Fibroblast of mammary gland (primary cell): ENCODE results near the gene LDB2.

Experiments
- DNase-seq: peaks from one replicate; pipeline ENCODE4 v3.0.0-alpha.2; 2010; ENCODE audit warnings: low read depth
- H3K4me3 ChIP-seq: 2 replicates; pipeline ENCODE4 v1.5.1; 2011; ENCODE audit warnings: low read depth, mild to moderate bottlenecking, low read length, moderate library complexity; ENCODE audit not compliant: control insufficient read depth
- TF ChIP-seq, protein P1 (sequence below): conservative IDR thresholded peaks from 2 replicates; pipeline ENCODE4 v1.5.1; 2011; ENCODE audit warnings: low read depth, low read length, inconsistent platforms; ENCODE audit not compliant: control insufficient read depth, insufficient read depth

LDB2 gene

GRCh38 chr4:16692961-16693506 is 205.4 kb downstream of the LDB2 start:
- no peak overlapping the region for H3K4me3 ChIP-seq
- TF ChIP-seq, protein P1, sequence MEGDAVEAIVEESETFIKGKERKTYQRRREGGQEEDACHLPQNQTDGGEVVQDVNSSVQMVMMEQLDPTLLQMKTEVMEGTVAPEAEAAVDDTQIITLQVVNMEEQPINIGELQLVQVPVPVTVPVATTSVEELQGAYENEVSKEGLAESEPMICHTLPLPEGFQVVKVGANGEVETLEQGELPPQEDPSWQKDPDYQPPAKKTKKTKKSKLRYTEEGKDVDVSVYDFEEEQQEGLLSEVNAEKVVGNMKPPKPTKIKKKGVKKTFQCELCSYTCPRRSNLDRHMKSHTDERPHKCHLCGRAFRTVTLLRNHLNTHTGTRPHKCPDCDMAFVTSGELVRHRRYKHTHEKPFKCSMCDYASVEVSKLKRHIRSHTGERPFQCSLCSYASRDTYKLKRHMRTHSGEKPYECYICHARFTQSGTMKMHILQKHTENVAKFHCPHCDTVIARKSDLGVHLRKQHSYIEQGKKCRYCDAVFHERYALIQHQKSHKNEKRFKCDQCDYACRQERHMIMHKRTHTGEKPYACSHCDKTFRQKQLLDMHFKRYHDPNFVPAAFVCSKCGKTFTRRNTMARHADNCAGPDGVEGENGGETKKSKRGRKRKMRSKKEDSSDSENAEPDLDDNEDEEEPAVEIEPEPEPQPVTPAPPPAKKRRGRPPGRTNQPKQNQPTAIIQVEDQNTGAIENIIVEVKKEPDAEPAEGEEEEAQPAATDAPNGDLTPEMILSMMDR, result no peak
- peak; percentile 62 for DNase-seq

DNA sequence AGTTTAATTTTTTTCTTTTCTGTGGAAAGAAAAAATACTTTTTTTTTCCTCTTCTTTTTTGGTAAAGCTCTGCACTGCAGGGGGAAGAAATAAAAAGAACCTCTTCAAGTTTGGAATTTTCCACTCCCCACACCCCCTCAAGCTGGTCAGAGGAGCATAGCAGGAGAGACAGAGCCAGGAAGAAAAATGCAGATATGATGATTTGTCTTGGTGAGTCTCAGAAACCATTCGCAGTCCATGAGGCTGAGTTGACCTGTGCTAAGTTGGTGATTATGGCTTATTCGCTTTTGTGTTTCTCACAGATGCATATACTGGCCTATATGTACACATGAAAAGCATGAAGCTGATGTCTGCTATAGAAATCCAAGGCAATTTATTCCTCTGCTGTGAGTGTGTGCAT is 205.9 kb downstream of the LDB2 start:
- no peak overlapping the region for H3K4me3 ChIP-seq
- no peak for DNase-seq
- TF ChIP-seq, protein P1, result no peak

DNA sequence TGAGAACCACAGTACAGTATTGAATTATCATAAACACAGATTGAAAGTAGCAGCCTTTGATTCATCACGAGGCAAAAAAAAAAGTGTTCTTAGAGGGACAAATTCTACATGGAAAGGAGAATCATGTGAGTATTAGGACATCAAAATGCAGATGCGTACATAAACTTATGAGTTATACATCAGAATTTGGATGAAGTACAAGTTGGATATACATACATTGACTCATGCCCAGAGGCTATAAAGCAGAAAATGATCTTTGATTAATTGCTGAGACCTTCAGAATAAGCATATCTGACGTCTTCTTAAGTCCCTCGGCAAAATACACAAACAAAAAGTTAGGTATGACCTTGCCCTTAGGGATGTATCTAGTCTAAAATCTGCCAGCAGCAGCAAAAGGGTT is 206.4 kb downstream of the LDB2 start:
- DNase-seq, result peak; percentile 84
- TF ChIP-seq, protein P1, result no peak

GRCh38 chr4:16691450-16691849 is 207.0 kb downstream of the LDB2 start:
- H3K4me3 ChIP-seq, result no peak overlapping the region
- no peak for DNase-seq
- TF ChIP-seq, protein P1, result no peak

More for the DNA sequence above, 206.4 kb downstream of the LDB2 start:
- no peak overlapping the region for H3K4me3 ChIP-seq

DNA sequence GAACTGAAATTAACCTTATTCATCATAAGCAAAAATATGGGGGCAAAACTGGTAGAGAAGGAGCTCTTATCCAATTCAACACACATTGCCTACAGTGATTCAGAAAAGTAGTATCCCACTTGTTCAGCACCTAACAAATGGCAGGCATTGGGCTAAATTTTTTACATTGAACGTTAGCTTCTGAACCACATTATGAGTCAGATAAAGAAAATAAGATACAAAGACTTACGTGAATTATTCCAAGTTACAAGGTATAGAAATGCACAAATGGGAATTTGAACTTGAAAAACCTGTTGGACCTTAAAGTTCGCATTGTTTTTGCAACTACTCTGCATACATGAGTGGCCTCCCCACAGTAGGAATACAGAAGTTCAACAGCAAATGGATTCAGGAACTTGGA is 210.6 kb downstream of the LDB2 start:
- H3K4me3 ChIP-seq, result no peak overlapping the region
- TF ChIP-seq, protein P1, result no peak
- DNase-seq, result peak; percentile 34

DNA sequence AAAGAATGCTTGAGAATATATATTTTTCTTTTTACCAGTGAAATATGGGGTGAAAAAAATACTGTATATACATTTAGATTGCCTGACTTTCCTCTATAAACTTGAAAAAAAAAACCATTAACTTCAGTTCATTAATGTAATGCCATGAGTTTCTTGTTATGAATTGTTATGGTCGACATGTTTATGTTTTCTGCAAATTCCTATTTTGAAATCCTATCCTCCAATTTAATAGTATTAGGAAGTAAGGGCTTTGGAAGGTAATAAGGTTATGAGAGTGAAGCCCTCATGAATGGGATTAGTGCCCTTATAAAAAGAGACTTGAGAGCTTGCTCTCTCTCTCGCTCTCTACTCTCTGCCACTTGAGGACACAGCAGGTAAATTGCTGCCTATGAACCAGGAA is 211.4 kb downstream of the LDB2 start:
- no peak overlapping the region for H3K4me3 ChIP-seq
- TF ChIP-seq, protein P1, result no peak
- no peak for DNase-seq

- TF ChIP-seq, protein P1, result no peak
- DNase-seq, result peak; percentile 89
- no peak overlapping the region for H3K4me3 ChIP-seq
Measured at GRCh38 chr4:16686195-16686594, 212.2 kb downstream of the LDB2 start.
